Measurements from ENCODE around the gene TLE4. TPM values are rescaled to one million over a fixed set of nuclear protein-coding genes. Genes with fewer than 3 reads are reported as not detected.

TLE4 gene
- total and polyA plus RNA-seq, 2 of the 13 experiments (the other 11 are each of a cell fraction or from before 2014, with no cell fraction given): 2.0 to 2.3 TPM

DNA sequence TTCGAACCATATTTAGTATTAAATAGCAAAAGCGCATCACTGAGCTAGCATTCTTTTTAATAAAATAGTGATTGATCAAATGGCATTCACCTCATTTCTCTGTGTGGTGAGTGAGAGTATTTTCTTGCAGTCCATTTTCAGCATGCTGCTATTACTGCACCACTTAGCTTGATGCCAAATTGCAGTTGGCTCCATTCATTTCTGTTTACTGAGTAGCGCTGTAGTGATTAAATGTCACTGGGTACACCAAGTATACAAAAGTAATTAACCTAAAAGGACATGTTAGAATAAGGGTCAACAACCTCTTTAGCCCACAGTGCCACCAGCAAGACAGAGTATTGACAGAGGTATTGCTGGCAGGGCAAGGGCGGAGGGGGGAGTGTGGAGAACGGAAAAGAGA, 122.0 kb downstream of the TLE4 start (continued):
- TF ChIP-seq, protein P1, sequence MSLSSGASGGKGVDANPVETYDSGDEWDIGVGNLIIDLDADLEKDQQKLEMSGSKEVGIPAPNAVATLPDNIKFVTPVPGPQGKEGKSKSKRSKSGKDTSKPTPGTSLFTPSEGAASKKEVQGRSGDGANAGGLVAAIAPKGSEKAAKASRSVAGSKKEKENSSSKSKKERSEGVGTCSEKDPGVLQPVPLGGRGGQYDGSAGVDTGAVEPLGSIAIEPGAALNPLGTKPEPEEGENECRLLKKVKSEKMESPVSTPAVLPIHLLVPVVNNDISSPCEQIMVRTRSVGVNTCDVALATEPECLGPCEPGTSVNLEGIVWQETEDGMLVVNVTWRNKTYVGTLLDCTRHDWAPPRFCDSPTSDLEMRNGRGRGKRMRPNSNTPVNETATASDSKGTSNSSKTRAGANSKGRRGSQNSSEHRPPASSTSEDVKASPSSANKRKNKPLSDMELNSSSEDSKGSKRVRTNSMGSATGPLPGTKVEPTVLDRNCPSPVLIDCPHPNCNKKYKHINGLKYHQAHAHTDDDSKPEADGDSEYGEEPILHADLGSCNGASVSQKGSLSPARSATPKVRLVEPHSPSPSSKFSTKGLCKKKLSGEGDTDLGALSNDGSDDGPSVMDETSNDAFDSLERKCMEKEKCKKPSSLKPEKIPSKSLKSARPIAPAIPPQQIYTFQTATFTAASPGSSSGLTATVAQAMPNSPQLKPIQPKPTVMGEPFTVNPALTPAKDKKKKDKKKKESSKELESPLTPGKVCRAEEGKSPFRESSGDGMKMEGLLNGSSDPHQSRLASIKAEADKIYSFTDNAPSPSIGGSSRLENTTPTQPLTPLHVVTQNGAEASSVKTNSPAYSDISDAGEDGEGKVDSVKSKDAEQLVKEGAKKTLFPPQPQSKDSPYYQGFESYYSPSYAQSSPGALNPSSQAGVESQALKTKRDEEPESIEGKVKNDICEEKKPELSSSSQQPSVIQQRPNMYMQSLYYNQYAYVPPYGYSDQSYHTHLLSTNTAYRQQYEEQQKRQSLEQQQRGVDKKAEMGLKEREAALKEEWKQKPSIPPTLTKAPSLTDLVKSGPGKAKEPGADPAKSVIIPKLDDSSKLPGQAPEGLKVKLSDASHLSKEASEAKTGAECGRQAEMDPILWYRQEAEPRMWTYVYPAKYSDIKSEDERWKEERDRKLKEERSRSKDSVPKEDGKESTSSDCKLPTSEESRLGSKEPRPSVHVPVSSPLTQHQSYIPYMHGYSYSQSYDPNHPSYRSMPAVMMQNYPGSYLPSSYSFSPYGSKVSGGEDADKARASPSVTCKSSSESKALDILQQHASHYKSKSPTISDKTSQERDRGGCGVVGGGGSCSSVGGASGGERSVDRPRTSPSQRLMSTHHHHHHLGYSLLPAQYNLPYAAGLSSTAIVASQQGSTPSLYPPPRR (CRISPR knock-in tag; IDR thresholded peaks at IDR 0.05; ENCODE audit: borderline replicate concordance): no peak
- TF ChIP-seq, protein P2, sequence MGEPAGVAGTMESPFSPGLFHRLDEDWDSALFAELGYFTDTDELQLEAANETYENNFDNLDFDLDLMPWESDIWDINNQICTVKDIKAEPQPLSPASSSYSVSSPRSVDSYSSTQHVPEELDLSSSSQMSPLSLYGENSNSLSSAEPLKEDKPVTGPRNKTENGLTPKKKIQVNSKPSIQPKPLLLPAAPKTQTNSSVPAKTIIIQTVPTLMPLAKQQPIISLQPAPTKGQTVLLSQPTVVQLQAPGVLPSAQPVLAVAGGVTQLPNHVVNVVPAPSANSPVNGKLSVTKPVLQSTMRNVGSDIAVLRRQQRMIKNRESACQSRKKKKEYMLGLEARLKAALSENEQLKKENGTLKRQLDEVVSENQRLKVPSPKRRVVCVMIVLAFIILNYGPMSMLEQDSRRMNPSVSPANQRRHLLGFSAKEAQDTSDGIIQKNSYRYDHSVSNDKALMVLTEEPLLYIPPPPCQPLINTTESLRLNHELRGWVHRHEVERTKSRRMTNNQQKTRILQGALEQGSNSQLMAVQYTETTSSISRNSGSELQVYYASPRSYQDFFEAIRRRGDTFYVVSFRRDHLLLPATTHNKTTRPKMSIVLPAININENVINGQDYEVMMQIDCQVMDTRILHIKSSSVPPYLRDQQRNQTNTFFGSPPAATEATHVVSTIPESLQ (CRISPR knock-in tag; conservative IDR thresholded peaks at IDR 0.05): no peak
- TF ChIP-seq ZBTB14 (CRISPR knock-in tag; IDR thresholded peaks at IDR 0.05) (no peak), NR2F2 (IDR thresholded peaks at IDR 0.05; ENCODE audit: borderline replicate concordance, low read depth) (no peak), PAXIP1 (CRISPR knock-in tag; conservative IDR thresholded peaks at IDR 0.05) (no peak), ZNF839 (CRISPR knock-in tag; IDR thresholded peaks at IDR 0.05; ENCODE audit: borderline replicate concordance) (no peak), ATM (IDR thresholded peaks at IDR 0.05; ENCODE audit: borderline replicate concordance) (no peak), SP2 (CRISPR knock-in tag; IDR thresholded peaks at IDR 0.05) (no peak), E2F2 (CRISPR knock-in tag; IDR thresholded peaks at IDR 0.05; ENCODE audit: borderline replicate concordance) (no peak), RXRB (CRISPR knock-in tag; IDR thresholded peaks at IDR 0.05; ENCODE audit: borderline replicate concordance) (no peak), ZNF468 (CRISPR knock-in tag; IDR thresholded peaks at IDR 0.05) (no peak)
- TF ChIP-seq, protein P3, sequence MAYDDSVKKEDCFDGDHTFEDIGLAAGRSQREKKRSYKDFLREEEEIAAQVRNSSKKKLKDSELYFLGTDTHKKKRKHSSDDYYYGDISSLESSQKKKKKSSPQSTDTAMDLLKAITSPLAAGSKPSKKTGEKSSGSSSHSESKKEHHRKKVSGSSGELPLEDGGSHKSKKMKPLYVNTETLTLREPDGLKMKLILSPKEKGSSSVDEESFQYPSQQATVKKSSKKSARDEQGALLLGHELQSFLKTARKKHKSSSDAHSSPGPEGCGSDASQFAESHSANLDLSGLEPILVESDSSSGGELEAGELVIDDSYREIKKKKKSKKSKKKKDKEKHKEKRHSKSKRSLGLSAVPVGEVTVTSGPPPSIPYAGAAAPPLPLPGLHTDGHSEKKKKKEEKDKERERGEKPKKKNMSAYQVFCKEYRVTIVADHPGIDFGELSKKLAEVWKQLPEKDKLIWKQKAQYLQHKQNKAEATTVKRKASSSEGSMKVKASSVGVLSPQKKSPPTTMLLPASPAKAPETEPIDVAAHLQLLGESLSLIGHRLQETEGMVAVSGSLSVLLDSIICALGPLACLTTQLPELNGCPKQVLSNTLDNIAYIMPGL (CRISPR knock-in tag; IDR thresholded peaks at IDR 0.05; ENCODE audit: borderline replicate concordance in 1 of 2, low read depth in 1 of 2): no peak

Measured in HepG2 (cell line).